ENCODE measurements around the gene RAB7B.

Gene RAB7B

DNA sequence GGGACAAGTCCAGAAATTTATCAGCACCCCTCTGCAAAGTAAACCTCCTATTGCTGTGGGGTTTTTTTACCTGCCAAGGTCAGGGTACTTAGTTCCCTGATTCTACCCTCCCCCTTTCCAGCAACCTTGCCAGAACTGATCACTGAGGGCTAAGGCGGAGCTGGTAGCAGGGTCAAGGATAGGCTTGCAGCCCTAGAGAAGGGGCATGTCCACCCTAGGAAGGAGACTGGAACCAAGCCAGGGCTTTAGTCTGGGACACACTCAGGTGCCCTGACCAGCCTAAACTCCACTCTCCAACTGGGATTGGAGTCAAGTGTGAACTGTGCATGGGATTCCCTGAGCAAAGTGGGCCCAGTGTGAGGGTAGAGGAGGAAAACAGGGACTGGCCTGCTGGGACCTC lies 53.4 kb downstream of the RAB7B start:
- DNase-seq (ENCODE audit: low read depth): no peak
- TF ChIP-seq, protein P1, sequence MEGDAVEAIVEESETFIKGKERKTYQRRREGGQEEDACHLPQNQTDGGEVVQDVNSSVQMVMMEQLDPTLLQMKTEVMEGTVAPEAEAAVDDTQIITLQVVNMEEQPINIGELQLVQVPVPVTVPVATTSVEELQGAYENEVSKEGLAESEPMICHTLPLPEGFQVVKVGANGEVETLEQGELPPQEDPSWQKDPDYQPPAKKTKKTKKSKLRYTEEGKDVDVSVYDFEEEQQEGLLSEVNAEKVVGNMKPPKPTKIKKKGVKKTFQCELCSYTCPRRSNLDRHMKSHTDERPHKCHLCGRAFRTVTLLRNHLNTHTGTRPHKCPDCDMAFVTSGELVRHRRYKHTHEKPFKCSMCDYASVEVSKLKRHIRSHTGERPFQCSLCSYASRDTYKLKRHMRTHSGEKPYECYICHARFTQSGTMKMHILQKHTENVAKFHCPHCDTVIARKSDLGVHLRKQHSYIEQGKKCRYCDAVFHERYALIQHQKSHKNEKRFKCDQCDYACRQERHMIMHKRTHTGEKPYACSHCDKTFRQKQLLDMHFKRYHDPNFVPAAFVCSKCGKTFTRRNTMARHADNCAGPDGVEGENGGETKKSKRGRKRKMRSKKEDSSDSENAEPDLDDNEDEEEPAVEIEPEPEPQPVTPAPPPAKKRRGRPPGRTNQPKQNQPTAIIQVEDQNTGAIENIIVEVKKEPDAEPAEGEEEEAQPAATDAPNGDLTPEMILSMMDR (conservative IDR thresholded peaks at IDR 0.05; ENCODE audit: low read length): no peak
- no peak overlapping the region for H3K4me3 ChIP-seq (ENCODE audit: low read length)

DNA sequence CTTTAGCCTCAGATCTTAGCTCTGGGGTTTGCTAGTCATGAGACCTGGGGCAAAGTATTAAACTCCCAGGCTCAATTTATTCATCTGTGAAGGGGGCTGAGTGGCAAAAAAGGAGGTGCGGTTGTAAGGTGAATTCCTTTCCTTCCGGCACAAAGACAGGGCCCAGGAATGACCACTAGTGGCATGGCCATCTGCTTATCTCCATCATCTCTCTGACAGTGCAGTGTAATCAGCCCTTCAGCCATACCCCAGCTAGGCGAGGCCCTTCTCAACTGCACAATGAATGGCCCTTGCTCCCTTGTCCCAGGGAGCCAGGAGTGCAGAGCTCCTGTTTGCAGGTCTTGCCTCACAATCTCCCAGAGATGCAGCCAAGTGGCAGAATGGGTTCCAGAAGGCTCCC lies 54.3 kb downstream of the RAB7B start:
- H3K4me3 ChIP-seq (ENCODE audit: low read length): no peak overlapping the region
- DNase-seq (ENCODE audit: low read depth): no peak
- TF ChIP-seq, protein P1 (conservative IDR thresholded peaks at IDR 0.05; ENCODE audit: low read length): no peak

DNA sequence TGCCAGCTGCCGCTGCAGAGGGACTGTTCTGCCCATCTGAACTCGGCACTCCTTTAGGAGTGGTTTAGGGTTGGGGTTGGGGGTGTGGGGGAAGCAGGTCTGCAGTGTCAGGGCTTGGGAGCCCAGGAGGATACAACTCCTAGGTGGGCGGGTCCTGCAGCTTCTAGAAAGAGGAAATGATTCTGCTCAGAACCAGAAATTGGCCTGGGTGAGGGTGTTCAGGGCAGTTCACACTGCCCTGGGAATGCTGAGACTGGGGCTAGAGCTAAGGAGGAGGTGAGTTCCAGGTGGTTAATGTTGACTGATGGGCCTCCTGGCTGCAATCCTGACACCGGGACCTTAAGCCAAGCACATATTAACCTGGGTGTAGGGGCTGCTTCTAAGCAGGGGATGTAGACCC lies 55.2 kb downstream of the RAB7B start:
- H3K4me3 ChIP-seq (ENCODE audit: low read length): no peak overlapping the region
- DNase-seq (ENCODE audit: low read depth): no peak
- TF ChIP-seq, protein P1 (conservative IDR thresholded peaks at IDR 0.05; ENCODE audit: low read length): no peak

DNA sequence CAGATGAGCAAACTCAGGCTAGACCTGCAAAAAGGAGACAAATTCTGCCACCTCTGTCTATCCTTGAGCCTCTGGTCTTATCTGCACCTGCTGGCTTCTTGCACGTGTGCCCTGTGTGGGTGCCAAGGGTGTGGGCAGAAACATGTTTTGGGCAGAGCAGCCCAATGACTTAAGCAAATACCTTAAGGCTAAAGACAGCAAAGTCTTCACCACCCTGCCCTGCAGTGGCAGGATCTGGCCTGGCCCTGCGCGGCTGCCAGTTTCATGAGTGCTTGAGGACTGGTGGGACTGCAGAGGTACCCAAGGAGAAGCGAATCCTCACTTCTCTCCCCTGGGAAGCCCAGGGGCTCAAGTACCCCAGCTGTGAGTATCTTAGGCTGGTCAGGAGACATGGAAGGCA lies 56.2 kb downstream of the RAB7B start:
- DNase-seq (ENCODE audit: low read depth): no peak
- TF ChIP-seq, protein P1 (conservative IDR thresholded peaks at IDR 0.05; ENCODE audit: low read length): no peak
- no peak overlapping the region for H3K4me3 ChIP-seq (ENCODE audit: low read length)

DNA sequence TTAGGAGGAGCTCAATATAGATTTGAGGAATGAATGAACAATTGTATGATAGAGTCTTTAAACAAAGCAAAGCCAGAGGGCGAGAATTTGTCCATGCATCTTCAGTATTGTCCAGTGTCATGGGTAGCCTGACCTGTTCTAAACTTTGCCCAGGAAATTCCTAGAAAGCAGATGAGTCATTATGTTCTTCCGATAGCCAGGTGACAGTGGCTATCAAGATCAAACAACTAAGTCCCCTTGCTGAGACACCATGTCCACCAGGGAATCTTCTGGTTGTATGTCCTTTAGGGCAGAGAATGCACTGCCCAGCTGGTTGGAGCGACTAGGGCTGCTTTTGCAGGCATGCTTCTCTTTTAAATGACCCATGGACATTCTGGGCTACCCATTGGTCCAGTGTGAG lies 58.1 kb downstream of the RAB7B start:
- no peak for DNase-seq (ENCODE audit: low read depth)
- H3K4me3 ChIP-seq (ENCODE audit: low read length): no peak overlapping the region
- TF ChIP-seq, protein P1 (conservative IDR thresholded peaks at IDR 0.05; ENCODE audit: low read length): no peak

DNA sequence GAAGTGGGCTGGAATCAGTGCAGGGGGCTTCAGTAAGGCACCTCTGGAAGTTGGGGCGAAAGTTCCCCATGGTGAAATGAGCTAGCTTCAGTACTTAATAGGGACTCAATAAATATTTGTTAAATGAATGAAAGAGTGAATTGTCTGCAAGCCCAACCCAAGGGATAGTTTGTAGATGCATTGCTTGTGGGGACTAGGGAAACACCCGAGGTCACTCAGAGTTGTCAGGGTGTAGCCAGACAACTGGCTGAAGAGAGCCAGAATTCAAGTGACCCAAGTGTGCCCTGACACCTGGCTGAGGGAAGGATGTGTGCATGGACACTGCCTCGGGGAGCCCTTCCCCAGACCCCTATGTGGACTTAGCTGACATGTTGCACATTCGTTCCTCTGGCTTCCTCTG lies 58.7 kb downstream of the RAB7B start:
- H3K4me3 ChIP-seq (ENCODE audit: low read length): no peak overlapping the region
- TF ChIP-seq, protein P1 (conservative IDR thresholded peaks at IDR 0.05; ENCODE audit: low read length): no peak
- DNase-seq (ENCODE audit: low read depth): no peak

DNA sequence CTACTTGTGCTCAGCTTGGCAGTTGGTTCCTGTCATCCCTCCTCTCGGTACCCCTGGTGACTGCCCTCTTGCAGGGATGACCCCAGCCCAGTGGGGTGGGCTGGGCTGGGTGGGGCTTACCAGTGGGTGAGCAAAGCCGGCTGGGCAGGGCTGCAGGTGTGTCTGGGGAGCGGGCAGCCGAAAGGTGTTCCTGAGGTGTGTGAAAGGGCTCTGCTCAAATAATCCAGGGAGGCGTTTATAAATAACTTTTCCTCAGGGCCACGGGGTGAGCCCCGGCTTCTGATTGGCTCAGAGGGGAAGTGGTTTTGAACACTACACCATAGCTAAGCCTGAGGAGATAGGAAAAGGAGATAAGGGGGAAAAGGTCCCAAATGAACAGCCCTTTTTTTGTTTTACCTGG lies 60.0 kb downstream of the RAB7B start, which contains the start of gene SLC26A9:
Gene SLC26A9, minus strand, starts transcription at position 212 of the 400 bp plus-strand sequence. CDS start 7,636 bp downstream, outside the sequence.
- no peak within 1 kb of the TSS for H3K4me3 ChIP-seq (ENCODE audit: low read length)
- TF ChIP-seq, protein P1 (conservative IDR thresholded peaks at IDR 0.05; ENCODE audit: low read length): no peak
- DNase-seq (ENCODE audit: low read depth): no peak
